HepG2 (cell line): ENCODE results near the gene EFNA3. TPM values are rescaled to one million over a fixed set of nuclear protein-coding genes. Genes with fewer than 3 reads are reported as not detected.

Source experiments
- CHD4 ChIP-seq: fragments of 200-600 bp; sonication (generic); IDR thresholded peaks from 2 replicates; pipeline ENCODE4 v1.7.0; 2017; ENCODE audit warnings: mild to moderate bottlenecking, low read length, borderline replicate concordance
- ELF1 ChIP-seq: sonication (generic); formaldehyde crosslinking; IDR thresholded peaks from 2 replicates; pipeline ENCODE4 v1.4.0; 2020; ENCODE audit warnings: missing genetic modification reagents
- ELF4 ChIP-seq: sonication (generic); formaldehyde crosslinking; IDR thresholded peaks from 2 replicates; pipeline ENCODE4 v1.5.0; 2020; ENCODE audit warnings: missing genetic modification reagents, mild to moderate bottlenecking, moderate library complexity, borderline replicate concordance
- FOXK2 ChIP-seq: fragments of 450-650 bp; IDR thresholded peaks from 2 replicates; pipeline ENCODE4 v1.6.1; 2016
- HIVEP1 ChIP-seq: sonication (generic); formaldehyde crosslinking; IDR thresholded peaks from 2 replicates; pipeline ENCODE4 v1.4.0; 2020; ENCODE audit warnings: mild to moderate bottlenecking, missing genetic modification reagents
- IRF9 ChIP-seq: sonication (generic); formaldehyde crosslinking; IDR thresholded peaks from 2 replicates; pipeline ENCODE4 v1.8.0; 2022; ENCODE audit warnings: missing genetic modification reagents, mild to moderate bottlenecking, borderline replicate concordance
- KAT8 ChIP-seq: IDR thresholded peaks from 2 replicates; pipeline ENCODE4 v1.6.1; 2016; ENCODE audit warnings: missing genetic modification reagents, missing compliant biosample characterization
- PCBP2 ChIP-seq: fragments of 200-400 bp; formaldehyde crosslinking; optimal IDR thresholded peaks from 2 replicates; pipeline ENCODE3; 2018; ENCODE audit warnings: low read length, low read depth; ENCODE audit not compliant: poor library complexity, severe bottlenecking
- RBM39 ChIP-seq: fragments of 200-400 bp; formaldehyde crosslinking; IDR thresholded peaks from one replicate; pipeline ENCODE4 v1.6.1; 2018; ENCODE audit warnings: antibody characterized with exemption, mild to moderate bottlenecking, low read depth, low read length; ENCODE audit not compliant: poor library complexity, severe bottlenecking
- RORA ChIP-seq: sonication (generic); formaldehyde crosslinking; IDR thresholded peaks from 2 replicates; pipeline ENCODE4 v1.5.0; 2020; ENCODE audit warnings: mild to moderate bottlenecking, missing genetic modification reagents, moderate library complexity
- RXRB ChIP-seq: IDR thresholded peaks from 2 replicates; pipeline ENCODE4 v1.6.1; 2016; ENCODE audit warnings: borderline replicate concordance, missing genetic modification reagents, missing compliant biosample characterization
- TBX2 ChIP-seq: sonication (generic); formaldehyde crosslinking; IDR thresholded peaks from 2 replicates; pipeline ENCODE4 v1.5.0; 2020; ENCODE audit warnings: missing genetic modification reagents, mild to moderate bottlenecking, borderline replicate concordance
- TOPORS ChIP-seq: sonication (generic); formaldehyde crosslinking; IDR thresholded peaks from 2 replicates; pipeline ENCODE4 v1.8.0; 2023; ENCODE audit warnings: mild to moderate bottlenecking, missing genetic modification reagents
- ZBTB39 ChIP-seq: sonication (generic); formaldehyde crosslinking; IDR thresholded peaks from 2 replicates; pipeline ENCODE4 v1.5.0; 2020; ENCODE audit warnings: missing genetic modification reagents
- ZFP36L2 ChIP-seq: sonication (generic); formaldehyde crosslinking; IDR thresholded peaks from 2 replicates; pipeline ENCODE4 v1.4.0; 2020; ENCODE audit warnings: missing genetic modification reagents
- ZNF232 ChIP-seq: sonication (generic); formaldehyde crosslinking; IDR thresholded peaks from 2 replicates; pipeline ENCODE4 v1.4.0; 2020; ENCODE audit warnings: missing genetic modification reagents, borderline replicate concordance
- ZNF251 ChIP-seq: sonication (generic); formaldehyde crosslinking; IDR thresholded peaks from 2 replicates; pipeline ENCODE4 v1.9.0; 2021; ENCODE audit warnings: mild to moderate bottlenecking, missing genetic modification reagents
- ZNF317 ChIP-seq: sonication (generic); formaldehyde crosslinking; IDR thresholded peaks from 2 replicates; pipeline ENCODE4 v1.5.0; 2020; ENCODE audit warnings: mild to moderate bottlenecking, missing genetic modification reagents
- polyA plus RNA-seq, 8 experiments: library from polyadenylated mRNA; depleted of rRNA in 3 of 8; stranded (reverse) in 7 of 8; unstranded in 1 of 8; fragments of >200 nt; fragmentation: Illumina TruSeq in 4 of 8; extraction: Trizol in 4 of 8; gene quantifications; 2 replicates each; pipeline versions ENCODE4 v1.2.1 to v1.2.3, GENCODE V29; 2011 to 2016; ENCODE audit warnings: low read depth in 4 of 8, missing spikeins in 1 of 8, mixed read lengths in 1 of 8; ENCODE audit not compliant: insufficient read depth in 1 of 8
- total RNA-seq, 5 experiments: library from RNA; depleted of rRNA; stranded (reverse); fragments of >200 nt; fragmentation: Illumina TruSeq; extraction: Trizol; gene quantifications; 2 replicates each; pipeline ENCODE4 v1.2.3, GENCODE V29; 2016; ENCODE audit warnings: low read depth in 1 of 5
- TF ChIP-seq, protein P1 (sequence below): sonication (generic); formaldehyde crosslinking; IDR thresholded peaks from 2 replicates; pipeline ENCODE4 v1.4.0; 2020; ENCODE audit warnings: missing genetic modification reagents, borderline replicate concordance
- TF ChIP-seq, protein P2 (sequence below): IDR thresholded peaks from 2 replicates; pipeline ENCODE4 v1.6.1; 2016; ENCODE audit warnings: low read depth, control low read depth

Gene EFNA3
- total and polyA plus RNA-seq, 2 of the 13 experiments (the other 11 are each of a cell fraction or from before 2014, with no cell fraction given): 1.0 to 5.7 TPM

- TF ChIP-seq KAT8 (CRISPR knock-in tag) (0 out of 2 replicates have a peak, but pooled peaks have one; percentile 30), RBM39 (no peak), CHD4 (no peak), RXRB (CRISPR knock-in tag) (peak; percentile 47; the same call in 1 of the 2 replicates), ZBTB39 (CRISPR knock-in tag) (no peak), ZNF232 (CRISPR knock-in tag) (0 out of 2 replicates have a peak, but pooled peaks have one; percentile 46), HIVEP1 (CRISPR knock-in tag) (no peak), ZNF251 (no peak), TOPORS (no peak), ELF1 (CRISPR knock-in tag) (no peak), FOXK2 (no peak), ELF4 (CRISPR knock-in tag) (no peak), IRF9 (CRISPR knock-in tag) (no peak), TBX2 (peak; percentile 84; the same call in 1 of the 2 replicates), RORA (no peak), PCBP2 (no peak), ZNF317 (CRISPR knock-in tag) (no peak), ZFP36L2 (CRISPR knock-in tag) (no peak)
- TF ChIP-seq, protein P1, sequence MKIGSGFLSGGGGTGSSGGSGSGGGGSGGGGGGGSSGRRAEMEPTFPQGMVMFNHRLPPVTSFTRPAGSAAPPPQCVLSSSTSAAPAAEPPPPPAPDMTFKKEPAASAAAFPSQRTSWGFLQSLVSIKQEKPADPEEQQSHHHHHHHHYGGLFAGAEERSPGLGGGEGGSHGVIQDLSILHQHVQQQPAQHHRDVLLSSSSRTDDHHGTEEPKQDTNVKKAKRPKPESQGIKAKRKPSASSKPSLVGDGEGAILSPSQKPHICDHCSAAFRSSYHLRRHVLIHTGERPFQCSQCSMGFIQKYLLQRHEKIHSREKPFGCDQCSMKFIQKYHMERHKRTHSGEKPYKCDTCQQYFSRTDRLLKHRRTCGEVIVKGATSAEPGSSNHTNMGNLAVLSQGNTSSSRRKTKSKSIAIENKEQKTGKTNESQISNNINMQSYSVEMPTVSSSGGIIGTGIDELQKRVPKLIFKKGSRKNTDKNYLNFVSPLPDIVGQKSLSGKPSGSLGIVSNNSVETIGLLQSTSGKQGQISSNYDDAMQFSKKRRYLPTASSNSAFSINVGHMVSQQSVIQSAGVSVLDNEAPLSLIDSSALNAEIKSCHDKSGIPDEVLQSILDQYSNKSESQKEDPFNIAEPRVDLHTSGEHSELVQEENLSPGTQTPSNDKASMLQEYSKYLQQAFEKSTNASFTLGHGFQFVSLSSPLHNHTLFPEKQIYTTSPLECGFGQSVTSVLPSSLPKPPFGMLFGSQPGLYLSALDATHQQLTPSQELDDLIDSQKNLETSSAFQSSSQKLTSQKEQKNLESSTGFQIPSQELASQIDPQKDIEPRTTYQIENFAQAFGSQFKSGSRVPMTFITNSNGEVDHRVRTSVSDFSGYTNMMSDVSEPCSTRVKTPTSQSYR (CRISPR knock-in tag): peak; percentile 21; the same call in 1 of the 2 replicates
- TF ChIP-seq, protein P2, sequence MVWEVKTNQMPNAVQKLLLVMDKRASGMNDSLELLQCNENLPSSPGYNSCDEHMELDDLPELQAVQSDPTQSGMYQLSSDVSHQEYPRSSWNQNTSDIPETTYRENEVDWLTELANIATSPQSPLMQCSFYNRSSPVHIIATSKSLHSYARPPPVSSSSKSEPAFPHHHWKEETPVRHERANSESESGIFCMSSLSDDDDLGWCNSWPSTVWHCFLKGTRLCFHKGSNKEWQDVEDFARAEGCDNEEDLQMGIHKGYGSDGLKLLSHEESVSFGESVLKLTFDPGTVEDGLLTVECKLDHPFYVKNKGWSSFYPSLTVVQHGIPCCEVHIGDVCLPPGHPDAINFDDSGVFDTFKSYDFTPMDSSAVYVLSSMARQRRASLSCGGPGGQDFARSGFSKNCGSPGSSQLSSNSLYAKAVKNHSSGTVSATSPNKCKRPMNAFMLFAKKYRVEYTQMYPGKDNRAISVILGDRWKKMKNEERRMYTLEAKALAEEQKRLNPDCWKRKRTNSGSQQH: 0 out of 2 replicates have a peak, but pooled peaks have one; percentile 48
Observed at GRCh38 chr1:155107309-155108264, 28.9 kb downstream of the EFNA3 start (continued).
